Brain microvascular endothelial cell (primary cell): ENCODE measurements around the gene KIF18B.

ENCODE experiments used
- DNase-seq: peaks from one replicate; pipeline ENCODE4 v3.0.0-alpha.2; 2020
- H3K27ac ChIP-seq: fragments of 250-450 bp; sonication (Bioruptor Pico); 2 replicates; pipeline ENCODE4 v1.5.1; 2020; ENCODE audit warnings: mild to moderate bottlenecking, moderate library complexity
- H3K27me3 ChIP-seq: fragments of 250-450 bp; sonication (Bioruptor Pico); replicated peaks from 2 replicates; pipeline ENCODE4 v1.5.1; 2020; ENCODE audit warnings: mild to moderate bottlenecking
- H3K36me3 ChIP-seq: fragments of 250-450 bp; sonication (Bioruptor Pico); replicated peaks from 2 replicates; pipeline ENCODE4 v1.5.1; 2020; ENCODE audit warnings: mild to moderate bottlenecking
- H3K4me3 ChIP-seq: 2 replicates; pipeline ENCODE4 v1.5.1; 2011; ENCODE audit warnings: low read depth, mild to moderate bottlenecking, control low read depth, low read length, moderate library complexity
- CTCF ChIP-seq: IDR thresholded peaks from 2 replicates; pipeline ENCODE4 v1.5.1; 2011; ENCODE audit warnings: low read depth, mild to moderate bottlenecking, moderate library complexity, low read length, control low read depth, inconsistent platforms; ENCODE audit errors: missing control alignments
- in situ Hi-C: cut with HindIII; loops from 2 replicates; pipeline ENCODE4 v1.10.0; 2017; ENCODE audit warnings: low sequenced_read_pairs, low pct_ligation_motif_present

Gene KIF18B

GRCh38 chr17:44924107-44924544 is 23.4 kb downstream of the KIF18B start:
- no peak for DNase-seq
- no peaks in the 10 kb centered on the region for H3K27me3 ChIP-seq
- H3K36me3 ChIP-seq = no peaks in the 10 kb centered on the region
- in situ Hi-C loops = loop anchor here (25.0 kb wide), 1 partner anchor 88 kb away; no protein-coding TSS in a partner anchor
- H3K4me3 ChIP-seq = no peak overlapping the region
- no peak for TF ChIP-seq CTCF
- no peak overlapping the region for H3K27ac ChIP-seq

- no peaks in the 10 kb centered on the region for H3K27me3 ChIP-seq
- no peak overlapping the region for H3K4me3 ChIP-seq
- H3K27ac ChIP-seq = no peak overlapping the region
- no peak for TF ChIP-seq CTCF
- no peak for DNase-seq
- H3K36me3 ChIP-seq = no peaks in the 10 kb centered on the region
- in situ Hi-C loops = loop anchor here (25.0 kb wide), 1 partner anchor 89 kb away; no protein-coding TSS in a partner anchor
Observed at GRCh38 chr17:44922746-44923470, 24.7 kb downstream of the KIF18B start.

- no peaks in the 10 kb centered on the region for H3K36me3 ChIP-seq
- no peak for TF ChIP-seq CTCF
- H3K27me3 ChIP-seq = no peaks in the 10 kb centered on the region
- no peak overlapping the region for H3K4me3 ChIP-seq
- no peak for DNase-seq
- in situ Hi-C loops = loop anchor here (25.0 kb wide), 1 partner anchor 90 kb away; no protein-coding TSS in a partner anchor
- no peak overlapping the region for H3K27ac ChIP-seq
Observed at GRCh38 chr17:44922136-44922535, 25.4 kb downstream of the KIF18B start.

- no peak for TF ChIP-seq CTCF
- DNase-seq = no peak
- in situ Hi-C loops = loop anchor here (25.0 kb wide), 1 partner anchor 91 kb away; no protein-coding TSS in a partner anchor
- H3K4me3 ChIP-seq = no peak overlapping the region
- H3K36me3 ChIP-seq = no peaks in the 10 kb centered on the region
- no peak overlapping the region for H3K27ac ChIP-seq
- no peaks in the 10 kb centered on the region for H3K27me3 ChIP-seq
Observed at GRCh38 chr17:44921122-44921882, 26.3 kb downstream of the KIF18B start.

GRCh38 chr17:44920565-44920940 is 27.0 kb downstream of the KIF18B start:
- in situ Hi-C loops = loop anchor here (25.0 kb wide), 1 partner anchor 92 kb away; no protein-coding TSS in a partner anchor
- no peak overlapping the region for H3K27ac ChIP-seq
- no peak for DNase-seq
- no peaks in the 10 kb centered on the region for H3K36me3 ChIP-seq
- no peaks in the 10 kb centered on the region for H3K27me3 ChIP-seq
- no peak for TF ChIP-seq CTCF
- H3K4me3 ChIP-seq = no peak overlapping the region
